ENCODE results near the gene RUBCNL. TPM values are rescaled to one million over a fixed set of nuclear protein-coding genes. Genes with fewer than 3 reads are reported as not detected.

RUBCNL gene
- total and polyA plus RNA-seq, 2 experiments from 2014 or later: 0.44 to 1.0 TPM

- TF ChIP-seq EZH2 (IDR thresholded peaks at IDR 0.05; ENCODE audit: borderline replicate concordance) (no peak), EZH2phosphoT487 (IDR thresholded peaks at IDR 0.05; ENCODE audit: low read depth, severe bottlenecking, unreplicated experiment) (no peak), CTCF (IDR thresholded peaks at IDR 0.05; ENCODE audit: poor library complexity) (no peak)
These were observed 3.7 kb downstream of the RUBCNL start for GRCh38 chr13:46383383-46383782.

GRCh38 chr13:46382224-46382623, 4.8 kb downstream of the RUBCNL start:
- no peaks in the 10 kb centered on the region for H4K20me1 ChIP-seq (ENCODE audit: insufficient read depth, poor library complexity, severe bottlenecking)
- no peak overlapping the region for H3K4me3 ChIP-seq
- H3K4me2 ChIP-seq: no peak overlapping the region
- no peak overlapping the region for H3K27ac ChIP-seq
- H2AFZ ChIP-seq: no peak overlapping the region
- peaks cover 5% of the 10 kb centered on the region for H3K4me1 ChIP-seq (ENCODE audit: insufficient read depth)
- peaks cover 43% of the 10 kb centered on the region for H3K27me3 ChIP-seq
- no peak for DNase-seq (ENCODE audit: low spot score)
- no peaks in the 10 kb centered on the region for H3K79me2 ChIP-seq
- H3K36me3 ChIP-seq (replicated peaks; ENCODE audit: insufficient read depth, low read depth): no peaks in the 10 kb centered on the region
- TF ChIP-seq EZH2phosphoT487 (IDR thresholded peaks at IDR 0.05; ENCODE audit: low read depth, severe bottlenecking, unreplicated experiment): no peak
- TF ChIP-seq EZH2 (IDR thresholded peaks at IDR 0.05; ENCODE audit: borderline replicate concordance): no peak
- TF ChIP-seq CTCF (IDR thresholded peaks at IDR 0.05; ENCODE audit: poor library complexity): no peak
- H3K9me2 ChIP-seq (replicated peaks; ENCODE audit: insufficient read depth): no peaks in the 10 kb centered on the region
- WGBS (ENCODE audit: low lambda C conversion rate, missing lambda C conversion rate): 96% methylated on average over 3 of the region's 3 CpGs
- no peaks in the 10 kb centered on the region for H3K9me3 ChIP-seq (ENCODE audit: low read depth)

More at GRCh38 chr13:46383383-46383782, 3.7 kb downstream of the RUBCNL start:
- H4K20me1 ChIP-seq (ENCODE audit: insufficient read depth, poor library complexity, severe bottlenecking): no peaks in the 10 kb centered on the region
- no peak overlapping the region for H2AFZ ChIP-seq
- peaks cover 52% of the 10 kb centered on the region for H3K27me3 ChIP-seq
- H3K27ac ChIP-seq: no peak overlapping the region
- H3K36me3 ChIP-seq (replicated peaks; ENCODE audit: insufficient read depth, low read depth): no peaks in the 10 kb centered on the region
- H3K9me2 ChIP-seq (replicated peaks; ENCODE audit: insufficient read depth): no peaks in the 10 kb centered on the region
- no peak overlapping the region for H3K4me3 ChIP-seq
- no peaks in the 10 kb centered on the region for H3K79me2 ChIP-seq
- no peaks in the 10 kb centered on the region for H3K9me3 ChIP-seq (ENCODE audit: low read depth)
- no peak for DNase-seq (ENCODE audit: low spot score)
- H3K4me1 ChIP-seq (ENCODE audit: insufficient read depth): peaks cover 5% of the 10 kb centered on the region
- H3K4me2 ChIP-seq: no peak overlapping the region

GRCh38 chr13:46380242-46380641, 6.8 kb downstream of the RUBCNL start:
- Histone ChIP-seq H3K79me2 (no peaks in the 10 kb centered on the region), H3K27ac (no peak overlapping the region), H4K20me1 (ENCODE audit: insufficient read depth, poor library complexity, severe bottlenecking) (no peaks in the 10 kb centered on the region), H3K4me2 (no peak overlapping the region), H3K9me3 (ENCODE audit: low read depth) (no peaks in the 10 kb centered on the region), H3K4me3 (no peak overlapping the region), H3K27me3 (peaks cover 23% of the 10 kb centered on the region), H2AFZ (no peak overlapping the region), H3K36me3 (replicated peaks; ENCODE audit: insufficient read depth, low read depth) (no peaks in the 10 kb centered on the region), H3K9me2 (replicated peaks; ENCODE audit: insufficient read depth) (no peaks in the 10 kb centered on the region), H3K4me1 (ENCODE audit: insufficient read depth) (no peaks in the 10 kb centered on the region)
- no peak for TF ChIP-seq CTCF (IDR thresholded peaks at IDR 0.05; ENCODE audit: poor library complexity)
- TF ChIP-seq EZH2 (IDR thresholded peaks at IDR 0.05; ENCODE audit: borderline replicate concordance): no peak
- TF ChIP-seq EZH2phosphoT487 (IDR thresholded peaks at IDR 0.05; ENCODE audit: low read depth, severe bottlenecking, unreplicated experiment): no peak
- no peak for DNase-seq (ENCODE audit: low spot score)
- 93% methylated on average over 4 of the region's 4 CpGs for WGBS (ENCODE audit: low lambda C conversion rate, missing lambda C conversion rate)

GRCh38 chr13:46379611-46380010, 7.4 kb downstream of the RUBCNL start:
- Histone ChIP-seq H3K4me3 (no peak overlapping the region), H3K9me2 (replicated peaks; ENCODE audit: insufficient read depth) (no peaks in the 10 kb centered on the region), H3K27ac (no peak overlapping the region), H2AFZ (no peak overlapping the region), H3K4me1 (ENCODE audit: insufficient read depth) (no peaks in the 10 kb centered on the region), H4K20me1 (ENCODE audit: insufficient read depth, poor library complexity, severe bottlenecking) (no peaks in the 10 kb centered on the region), H3K79me2 (no peaks in the 10 kb centered on the region), H3K27me3 (peaks cover 17% of the 10 kb centered on the region), H3K36me3 (replicated peaks; ENCODE audit: insufficient read depth, low read depth) (no peaks in the 10 kb centered on the region), H3K9me3 (ENCODE audit: low read depth) (no peaks in the 10 kb centered on the region), H3K4me2 (no peak overlapping the region)
- 87% methylated on average over 2 of the region's 2 CpGs for WGBS (ENCODE audit: low lambda C conversion rate, missing lambda C conversion rate)
- DNase-seq (ENCODE audit: low spot score): no peak
- TF ChIP-seq EZH2 (IDR thresholded peaks at IDR 0.05; ENCODE audit: borderline replicate concordance): no peak
- TF ChIP-seq CTCF (IDR thresholded peaks at IDR 0.05; ENCODE audit: poor library complexity): no peak
- no peak for TF ChIP-seq EZH2phosphoT487 (IDR thresholded peaks at IDR 0.05; ENCODE audit: low read depth, severe bottlenecking, unreplicated experiment)
